ENCODE data around the gene DHX34. TPM values are rescaled to one million over a fixed set of nuclear protein-coding genes. Genes with fewer than 3 reads are reported as not detected.

Gene DHX34
- total RNA-seq, 2 donors from 2014 or later: 5.1 to 8.2 TPM

DNA sequence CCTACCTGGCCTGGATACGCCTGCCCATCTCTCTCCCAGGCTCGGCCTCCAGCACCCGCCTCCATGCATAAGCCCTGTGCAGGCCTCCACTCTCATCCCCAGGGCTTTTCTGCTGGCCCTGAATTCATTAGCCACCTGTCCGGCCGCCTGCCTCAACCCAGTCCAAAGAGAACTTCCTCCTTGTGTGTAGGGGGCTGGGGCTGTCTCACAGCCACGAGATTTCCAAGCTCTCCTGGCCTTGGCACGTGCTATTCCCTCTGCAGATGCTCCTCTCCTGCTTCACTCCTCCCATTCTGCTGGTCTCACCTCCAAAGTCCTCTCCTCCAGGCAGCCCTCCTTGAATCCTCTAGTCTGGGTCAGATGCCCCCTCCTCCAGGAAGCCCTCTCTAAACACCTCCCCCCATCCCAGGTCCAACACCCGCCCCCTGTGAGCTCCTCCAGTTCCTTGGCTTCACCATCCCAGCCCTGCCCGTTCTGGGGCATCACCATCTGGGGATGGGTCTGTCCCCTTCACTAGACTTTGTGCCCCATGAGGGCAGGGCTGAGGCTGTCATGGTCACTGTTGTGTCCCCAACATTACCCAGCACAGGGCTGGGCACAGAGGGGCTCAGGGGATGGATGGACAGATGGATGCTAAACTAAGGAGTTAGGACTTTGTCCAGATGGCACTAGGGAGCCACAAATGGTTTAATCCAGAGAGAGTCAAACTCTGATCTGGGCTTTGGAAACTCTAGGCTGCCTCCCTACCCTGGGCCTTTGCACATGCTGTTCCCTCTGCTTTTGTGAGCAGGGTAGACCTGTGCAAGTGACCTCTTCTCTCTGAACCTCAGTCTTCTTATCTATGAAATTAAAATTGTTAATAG, 55.5 kb downstream of the DHX34 start:
- DNase-seq (ENCODE audit: low spot score): no peak
- no peak for TF ChIP-seq CTCF (IDR thresholded peaks at IDR 0.05)
- Histone ChIP-seq H3K9me3 (no peaks in the 10 kb centered on the region), H3K27me3 (no peaks in the 10 kb centered on the region), H3K4me1 (no peaks in the 10 kb centered on the region), H3K27ac (no peak overlapping the region), H3K36me3 (no peaks in the 10 kb centered on the region), H3K4me3 (no peak overlapping the region)

- Histone ChIP-seq H3K27me3 (no peaks in the 10 kb centered on the region), H3K4me3 (no peak overlapping the region), H3K9me3 (no peaks in the 10 kb centered on the region), H3K4me1 (no peaks in the 10 kb centered on the region), H3K27ac (no peak overlapping the region), H3K36me3 (no peaks in the 10 kb centered on the region)
- no peak for TF ChIP-seq CTCF (IDR thresholded peaks at IDR 0.05)
- no peak for DNase-seq (ENCODE audit: low spot score)
Measured at GRCh38 chr19:47405197-47405550, 56.1 kb downstream of the DHX34 start.

DNA sequence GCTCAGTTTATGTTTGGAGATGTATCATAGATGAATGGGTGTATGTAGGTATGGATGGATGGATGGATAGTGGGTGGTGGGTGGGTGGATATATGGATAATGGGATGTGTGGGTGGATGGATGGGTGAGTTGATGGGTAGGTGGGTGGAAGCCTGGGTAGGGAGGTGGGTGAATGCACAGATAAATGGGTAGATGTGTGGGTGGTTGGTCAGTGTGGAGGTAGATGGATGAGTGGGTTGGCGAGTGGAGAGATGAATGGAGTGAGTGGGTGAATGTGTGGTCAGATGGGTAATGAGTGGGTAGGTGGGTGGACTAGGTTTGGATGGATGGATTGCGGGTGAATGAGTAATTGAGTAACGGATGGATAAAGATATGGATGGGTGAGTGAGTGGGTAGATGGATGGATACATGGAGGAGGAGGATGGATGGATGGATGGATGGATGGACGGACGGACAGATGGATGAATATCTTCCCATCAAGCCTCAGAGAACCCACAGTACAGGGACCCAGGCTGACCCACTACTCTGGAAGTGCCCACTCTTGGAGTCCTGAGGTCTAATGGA, 56.8 kb downstream of the DHX34 start:
- no peak for DNase-seq (ENCODE audit: low spot score)
- TF ChIP-seq CTCF (IDR thresholded peaks at IDR 0.05): no peak
- Histone ChIP-seq H3K36me3 (no peaks in the 10 kb centered on the region), H3K27ac (no peak overlapping the region), H3K27me3 (no peaks in the 10 kb centered on the region), H3K9me3 (no peaks in the 10 kb centered on the region), H3K4me3 (no peak overlapping the region), H3K4me1 (no peaks in the 10 kb centered on the region)

GRCh38 chr19:47406711-47407416, 57.7 kb downstream of the DHX34 start:
- Histone ChIP-seq H3K36me3 (no peaks in the 10 kb centered on the region), H3K9me3 (no peaks in the 10 kb centered on the region), H3K27ac (no peak overlapping the region), H3K4me3 (no peak overlapping the region), H3K27me3 (no peaks in the 10 kb centered on the region), H3K4me1 (no peaks in the 10 kb centered on the region)
- no peak for TF ChIP-seq CTCF (IDR thresholded peaks at IDR 0.05)
- DNase-seq (ENCODE audit: low spot score): no peak

GRCh38 chr19:47407417-47407774, 58.3 kb downstream of the DHX34 start:
- DNase-seq (ENCODE audit: low spot score): no peak
- Histone ChIP-seq H3K36me3 (no peaks in the 10 kb centered on the region), H3K4me3 (no peak overlapping the region), H3K4me1 (no peaks in the 10 kb centered on the region), H3K27ac (no peak overlapping the region), H3K27me3 (no peaks in the 10 kb centered on the region), H3K9me3 (no peaks in the 10 kb centered on the region)
- TF ChIP-seq CTCF (IDR thresholded peaks at IDR 0.05): no peak

Data from right atrium auricular region (tissue), 2 donors.